ENCODE data around the gene NR3C1. TPM values are rescaled to one million over a fixed set of nuclear protein-coding genes. Genes with fewer than 3 reads are reported as not detected.
A peak's percentile ranks its signal among the peaks of the same experiment; 100 is the strongest.

NR3C1 gene
- total and polyA plus RNA-seq, 2 of the 4 experiments (the other 2 are of a cell fraction), result 13.7 to 77.4 TPM

GRCh38 chr5:143402017-143402552 lies 1.4 kb downstream of the NR3C1 start:
- Histone ChIP-seq H3K4me2 (ENCODE audit: low read depth, low read length) (peak overlapping the region; percentile 97), H2AK9ac (replicated peaks; ENCODE audit: low read depth, low read length, poor library complexity) (peak overlapping the region; percentile 58), H3K4ac (ENCODE audit: low read depth, low read length) (peak overlapping the region; percentile 81), H3K56ac (ENCODE audit: extremely low read depth, insufficient read depth, low read length) (peak overlapping the region; percentile 80), H4K91ac (ENCODE audit: insufficient read depth, low read depth, low read length) (peak overlapping the region; percentile 20; the same call in 1 of the 2 replicates), H4K20me1 (ENCODE audit: insufficient read depth, low read length) (peaks cover 36% of the 10 kb centered on the region; the same call in 1 of the 2 replicates), H4K8ac (ENCODE audit: low read depth in 2 of 2, low read length in 2 of 2) (peak overlapping the region; percentile 8 to 43), H3K79me1 (ENCODE audit: low read depth in 1 of 2, low read length in 2 of 2) (peaks cover 0 to 25% of the 10 kb centered on the region in 2 experiments; a peak in 2 of 4 replicates), H2BK20ac (ENCODE audit: low read depth, low read length) (peak overlapping the region; percentile 63), H3K9me3 (ENCODE audit: control insufficient read depth, insufficient read depth, low read length) (no peaks in the 10 kb centered on the region), H2BK5ac (ENCODE audit: low read depth, low read length, poor library complexity, severe bottlenecking) (peak overlapping the region; percentile 97), H3K9me1 (ENCODE audit: insufficient read depth, low read length) (no peaks in the 10 kb centered on the region), H2BK120ac (ENCODE audit: low read depth, low read length) (peak overlapping the region; percentile 57), H3K27me3 (ENCODE audit: control insufficient read depth, insufficient read depth, low read length) (no peaks in the 10 kb centered on the region), H4K5ac (ENCODE audit: low read depth, low read length) (peak overlapping the region; percentile 10; the same call in 1 of the 2 replicates), H3K18ac (ENCODE audit: low read depth, low read length) (peak overlapping the region; percentile 39; the same call in 1 of the 2 replicates), H3K27ac (ENCODE audit: insufficient read depth, low read length) (peak overlapping the region; percentile 100), H3K9ac (ENCODE audit: low read depth, low read length) (peak overlapping the region; percentile 90), H3K4me3 (ENCODE audit: insufficient read depth, low read depth, low read length) (peak overlapping the region; percentile 97), H2AK5ac (ENCODE audit: low read depth, low read length) (peak overlapping the region; percentile 80), H3K23ac (ENCODE audit: low read depth, low read length) (peak overlapping the region; percentile 94), H3K14ac (replicated peaks; ENCODE audit: low read depth, low read length) (peak overlapping the region; percentile 88), H3K4me1 (ENCODE audit: control insufficient read depth, insufficient read depth, low read length) (peaks cover 7% of the 10 kb centered on the region), H3K36me3 (ENCODE audit: control insufficient read depth, insufficient read depth, low read length) (peaks cover 9% of the 10 kb centered on the region), H2AFZ (replicated peaks; ENCODE audit: low read length, poor library complexity) (no peak overlapping the region), H2BK15ac (ENCODE audit: low read depth, low read length) (peak overlapping the region; percentile 23; the same call in 1 of the 3 replicates)
- DNase-seq (peak; percentile 20), ATAC-seq (ENCODE audit: low read depth) (no peak)
- ChIA-PET POLR2A (ENCODE audit: unreplicated experiment) (no interaction called here), CTCF (interaction anchor here (1.6 kb wide), 1 partner anchor 336 kb away, joined by 7 read pairs; no protein-coding TSS in a partner anchor)
- WGBS, 2 experiments (ENCODE audit: extremely low coverage in 2 of 2, insufficient read length in 1 of 2), result 0% methylated on average over 1 of the region's 20 CpGs; no CpG with 5 or more reads in 1 of the 2 experiments
- in situ Hi-C loops (cut with MboI; ENCODE audit: low sequenced_read_pairs) (loop anchor here (10.0 kb wide), 3 partner anchors 387 to 477 kb away; no protein-coding TSS in a partner anchor), dilution Hi-C loops (cut with HindIII; ENCODE audit: low sequenced_read_pairs, unreplicated experiment) (no loop called here), intact Hi-C loops (cut with micrococcal nuclease) (loop anchor here (1.0 to 5.0 kb wide), 12 partner anchors 90 to 781 kb away; no protein-coding TSS in a partner anchor)
- TF ChIP-seq MAFK (IDR thresholded peaks at IDR 0.05; ENCODE audit: low read depth, low read length) (no peak), MXI1 (IDR thresholded peaks at IDR 0.05; ENCODE audit: borderline replicate concordance, low read depth, low read length) (peak; percentile 75), USF2 (IDR thresholded peaks at IDR 0.05; ENCODE audit: low read depth, low read length) (no peak), SMC3 (IDR thresholded peaks at IDR 0.05; ENCODE audit: low read depth, low read length) (0 out of 2 replicates have a peak, but pooled peaks have one; percentile 6)
- BruUV-seq (replicated peaks), result no TSS peak
